Measurements from ENCODE around the gene CELA2B. TPM values are rescaled to one million over a fixed set of nuclear protein-coding genes. Genes with fewer than 3 reads are reported as not detected.

CELA2B gene
- total and polyA plus RNA-seq, 4 donors = 0.45 to 0.77 (median 0.57) TPM; not detected in 1

- no peaks in the 10 kb centered on the region for H3K9me3 ChIP-seq (ENCODE audit: control insufficient read depth, low read length)
- H3K27me3 ChIP-seq (ENCODE audit: control insufficient read depth in 1 of 2, insufficient read depth in 2 of 2, low read length in 1 of 2) = no peaks in the 10 kb centered on the region
- WGBS, 2 donors = 77 to 80% methylated on average over 5 of the region's 5 CpGs
- DNase-seq (no peak), ATAC-seq (ENCODE audit: low FRiP score) (no peak)
- H3K4me3 ChIP-seq (ENCODE audit: low read length in 2 of 2) = no peak overlapping the region
- H3K36me3 ChIP-seq (ENCODE audit: control insufficient read depth in 1 of 2, insufficient read depth in 2 of 2, low read length in 1 of 2) = no peaks in the 10 kb centered on the region
- H3K4me1 ChIP-seq (ENCODE audit: control insufficient read depth in 1 of 2, insufficient read depth in 2 of 2, low read length in 2 of 2) = no peaks in the 10 kb centered on the region
- H3K27ac ChIP-seq (ENCODE audit: low read depth in 1 of 2, low read length in 2 of 2) = no peak overlapping the region
- intact Hi-C loops (cut with DNase I) = no loop called here
Measured at GRCh38 chr1:15442759-15443158, 33.1 kb upstream of the CELA2B start.

DNA sequence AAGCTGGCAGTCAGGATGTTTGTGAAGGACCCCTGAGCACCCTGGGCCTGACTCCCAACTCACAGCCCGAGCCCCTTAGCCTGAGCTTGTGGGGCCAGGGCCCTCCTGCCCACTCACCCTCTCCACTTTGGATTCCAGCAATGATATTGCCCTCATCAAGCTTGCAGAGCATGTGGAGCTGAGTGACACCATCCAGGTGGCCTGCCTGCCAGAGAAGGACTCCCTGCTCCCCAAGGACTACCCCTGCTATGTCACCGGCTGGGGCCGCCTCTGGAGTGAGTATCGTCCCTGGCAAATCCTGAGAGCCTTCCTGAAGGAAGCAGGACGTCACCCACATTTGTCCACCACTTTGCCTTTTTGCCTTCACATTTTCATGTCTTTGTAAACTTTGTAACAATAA, 32.6 kb upstream of the CELA2B start:
- 68 to 77% methylated on average over 5 of the region's 5 CpGs for WGBS, 2 donors
- intact Hi-C loops (cut with DNase I) = no loop called here
- ATAC-seq (ENCODE audit: low FRiP score) = no peak

DNA sequence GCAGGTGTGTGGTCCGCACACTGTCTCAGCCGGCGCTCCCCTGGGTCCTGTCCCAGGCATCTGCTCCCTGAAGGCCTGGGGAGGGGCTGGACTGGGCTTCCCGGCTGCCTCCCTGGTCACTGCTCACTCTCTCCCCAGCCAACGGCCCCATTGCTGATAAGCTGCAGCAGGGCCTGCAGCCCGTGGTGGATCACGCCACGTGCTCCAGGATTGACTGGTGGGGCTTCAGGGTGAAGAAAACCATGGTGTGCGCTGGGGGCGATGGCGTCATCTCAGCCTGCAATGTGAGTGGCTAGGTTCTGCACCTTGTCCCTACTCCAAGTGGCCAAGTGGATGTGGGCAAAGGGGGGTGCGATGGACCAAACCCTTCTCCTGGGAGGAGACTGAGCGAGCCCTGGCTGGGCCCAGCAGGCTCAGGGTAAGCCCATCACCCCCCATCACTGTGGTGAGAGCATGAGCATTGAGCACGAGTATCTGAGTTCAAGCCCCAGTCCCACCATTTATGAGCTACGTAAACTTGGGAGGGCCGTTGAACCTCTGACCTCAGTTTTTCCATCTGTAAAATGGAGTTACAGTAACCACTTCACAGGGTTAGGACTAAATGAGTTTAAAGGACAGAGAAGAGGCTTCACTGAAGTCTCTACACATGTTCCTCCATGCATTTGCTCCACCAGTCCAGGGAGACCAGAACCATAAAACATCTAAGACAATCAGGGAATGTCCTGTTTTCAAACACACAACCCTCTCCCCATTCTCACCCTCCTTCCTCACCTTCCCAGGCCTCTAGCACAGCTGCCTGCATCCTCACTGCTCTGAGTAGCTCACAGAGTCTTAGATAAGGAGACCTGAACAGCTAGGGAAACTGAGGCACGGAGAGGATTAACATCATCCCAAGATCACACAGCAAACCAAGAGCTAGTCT, 31.2 kb upstream of the CELA2B start:
- Histone ChIP-seq H3K27ac (ENCODE audit: low read depth in 1 of 2, low read length in 2 of 2) (no peak overlapping the region), H3K9me3 (ENCODE audit: control insufficient read depth, low read length) (no peaks in the 10 kb centered on the region), H3K4me1 (ENCODE audit: control insufficient read depth in 1 of 2, insufficient read depth in 2 of 2, low read length in 2 of 2) (no peaks in the 10 kb centered on the region), H3K36me3 (ENCODE audit: control insufficient read depth in 1 of 2, insufficient read depth in 2 of 2, low read length in 1 of 2) (no peaks in the 10 kb centered on the region), H3K4me3 (ENCODE audit: low read length in 2 of 2) (no peak overlapping the region), H3K27me3 (ENCODE audit: control insufficient read depth in 1 of 2, insufficient read depth in 2 of 2, low read length in 1 of 2) (no peaks in the 10 kb centered on the region)
- DNase-seq = no peak
- intact Hi-C loops (cut with DNase I) = no loop called here
- WGBS, 2 donors = 79 to 80% methylated on average over 17 of the region's 17 CpGs
- ATAC-seq (ENCODE audit: low FRiP score) = no peak

More for the DNA sequence above, 32.6 kb upstream of the CELA2B start:
- Histone ChIP-seq H3K27me3 (ENCODE audit: control insufficient read depth in 1 of 2, insufficient read depth in 2 of 2, low read length in 1 of 2) (no peaks in the 10 kb centered on the region), H3K36me3 (ENCODE audit: control insufficient read depth in 1 of 2, insufficient read depth in 2 of 2, low read length in 1 of 2) (no peaks in the 10 kb centered on the region), H3K4me3 (ENCODE audit: low read length in 2 of 2) (no peak overlapping the region), H3K9me3 (ENCODE audit: control insufficient read depth, low read length) (no peaks in the 10 kb centered on the region), H3K27ac (ENCODE audit: low read depth in 1 of 2, low read length in 2 of 2) (no peak overlapping the region), H3K4me1 (ENCODE audit: control insufficient read depth in 1 of 2, insufficient read depth in 2 of 2, low read length in 2 of 2) (no peaks in the 10 kb centered on the region)
- DNase-seq = no peak

- Histone ChIP-seq H3K9me3 (ENCODE audit: control insufficient read depth, low read length) (no peaks in the 10 kb centered on the region), H3K27me3 (ENCODE audit: control insufficient read depth in 1 of 2, insufficient read depth in 2 of 2, low read length in 1 of 2) (no peaks in the 10 kb centered on the region), H3K36me3 (ENCODE audit: control insufficient read depth in 1 of 2, insufficient read depth in 2 of 2, low read length in 1 of 2) (no peaks in the 10 kb centered on the region), H3K4me1 (ENCODE audit: control insufficient read depth in 1 of 2, insufficient read depth in 2 of 2, low read length in 2 of 2) (no peaks in the 10 kb centered on the region), H3K27ac (ENCODE audit: low read depth in 1 of 2, low read length in 2 of 2) (no peak overlapping the region), H3K4me3 (ENCODE audit: low read length in 2 of 2) (no peak overlapping the region)
- intact Hi-C loops (cut with DNase I) = no loop called here
- 89 to 90% methylated on average over 14 of the region's 14 CpGs for WGBS, 2 donors
- ATAC-seq (ENCODE audit: low FRiP score) (no peak), DNase-seq (no peak)
Measured at GRCh38 chr1:15445390-15446122, 30.3 kb upstream of the CELA2B start.

DNA sequence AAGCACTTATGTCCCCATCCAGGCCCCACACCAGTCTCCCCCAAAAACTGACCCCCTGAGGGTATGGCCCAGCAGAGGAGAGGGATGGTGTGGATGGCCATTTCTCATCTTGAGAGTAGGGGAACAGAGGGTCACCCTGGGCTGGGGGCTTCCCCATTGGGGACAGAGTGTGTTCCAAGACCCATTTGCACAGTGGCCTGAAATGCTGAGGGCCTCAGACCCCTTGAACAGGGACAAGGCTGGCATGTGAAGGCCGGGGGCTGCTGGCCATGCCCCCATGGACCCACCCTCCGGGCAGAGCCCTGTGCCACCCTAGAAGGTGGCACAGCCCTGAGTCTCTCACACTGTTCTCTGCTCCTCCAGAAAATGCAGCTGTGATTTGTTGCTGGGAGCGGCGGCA, 29.7 kb upstream of the CELA2B start:
- ATAC-seq (ENCODE audit: low FRiP score) (no peak), DNase-seq (no peak)
- Histone ChIP-seq H3K27me3 (ENCODE audit: control insufficient read depth in 1 of 2, insufficient read depth in 2 of 2, low read length in 1 of 2) (no peaks in the 10 kb centered on the region), H3K27ac (ENCODE audit: low read depth in 1 of 2, low read length in 2 of 2) (no peak overlapping the region), H3K4me1 (ENCODE audit: control insufficient read depth in 1 of 2, insufficient read depth in 2 of 2, low read length in 2 of 2) (no peaks in the 10 kb centered on the region), H3K4me3 (ENCODE audit: low read length in 2 of 2) (no peak overlapping the region), H3K36me3 (ENCODE audit: control insufficient read depth in 1 of 2, insufficient read depth in 2 of 2, low read length in 1 of 2) (no peaks in the 10 kb centered on the region), H3K9me3 (ENCODE audit: control insufficient read depth, low read length) (no peaks in the 10 kb centered on the region)
- intact Hi-C loops (cut with DNase I) = no loop called here
- 86% methylated on average over 4 of the region's 4 CpGs for WGBS, 2 donors

DNA sequence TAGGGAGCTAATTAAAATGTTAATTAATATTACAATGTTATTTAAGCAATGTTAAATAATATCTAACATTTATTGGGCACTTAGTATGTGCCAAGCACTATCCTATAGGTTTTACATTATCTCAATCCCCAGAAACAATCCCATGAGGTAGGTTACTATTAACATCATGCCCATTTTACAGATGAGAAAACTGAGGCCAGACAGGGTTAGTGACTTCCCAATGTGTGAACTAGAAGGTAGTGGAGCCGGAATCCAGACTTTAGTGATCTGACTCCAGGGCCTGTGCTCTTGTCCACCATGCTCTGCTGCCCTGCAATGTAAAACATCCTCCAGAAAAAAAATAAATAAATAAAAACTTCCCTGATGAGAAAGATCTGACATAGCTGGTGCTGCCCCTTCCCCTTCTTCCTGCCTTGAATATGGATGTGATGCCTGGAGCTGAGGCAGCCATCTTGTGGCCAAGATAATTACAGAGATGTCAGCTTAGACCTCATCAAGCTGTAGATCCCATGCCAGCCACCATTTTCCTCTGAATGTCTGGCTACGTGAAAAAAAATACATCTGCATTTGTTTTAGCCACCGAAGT, 26.9 kb upstream of the CELA2B start:
- H3K4me1 ChIP-seq (ENCODE audit: control insufficient read depth in 1 of 2, insufficient read depth in 2 of 2, low read length in 2 of 2) = no peaks in the 10 kb centered on the region
- intact Hi-C loops (cut with DNase I) = no loop called here
- no peak for ATAC-seq (ENCODE audit: low FRiP score)

DNA sequence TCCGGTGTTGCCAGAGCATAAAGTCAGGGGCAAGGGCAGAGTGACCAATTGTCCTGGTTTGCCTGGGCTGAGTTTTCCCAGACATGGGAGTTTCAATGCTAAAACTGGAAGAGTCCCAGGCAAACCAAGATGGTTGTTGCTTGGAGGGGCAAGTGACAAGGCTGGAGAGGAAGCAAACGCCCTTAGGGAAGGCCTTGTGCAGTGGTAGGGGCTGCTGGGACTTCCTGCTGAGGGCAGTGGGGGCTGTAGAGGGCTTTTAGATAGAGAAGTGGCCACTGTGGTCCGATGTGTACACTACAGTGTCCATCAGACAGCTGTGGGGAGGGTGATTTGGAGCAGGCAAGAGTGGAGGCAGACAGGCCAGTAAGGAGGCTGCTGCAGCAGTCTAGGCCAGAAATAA, 26.3 kb upstream of the CELA2B start:
- Histone ChIP-seq H3K9me3 (ENCODE audit: control insufficient read depth, low read length) (no peaks in the 10 kb centered on the region), H3K27ac (ENCODE audit: low read depth in 1 of 2, low read length in 2 of 2) (no peak overlapping the region), H3K4me1 (ENCODE audit: control insufficient read depth in 1 of 2, insufficient read depth in 2 of 2, low read length in 2 of 2) (no peaks in the 10 kb centered on the region), H3K36me3 (ENCODE audit: control insufficient read depth in 1 of 2, insufficient read depth in 2 of 2, low read length in 1 of 2) (no peaks in the 10 kb centered on the region), H3K4me3 (ENCODE audit: low read length in 2 of 2) (no peak overlapping the region), H3K27me3 (ENCODE audit: control insufficient read depth in 1 of 2, insufficient read depth in 2 of 2, low read length in 1 of 2) (no peaks in the 10 kb centered on the region)
- ATAC-seq (ENCODE audit: low FRiP score) (no peak), DNase-seq (no peak)
- WGBS, 2 donors = 81 to 82% methylated on average over 3 of the region's 3 CpGs
- intact Hi-C loops (cut with DNase I) = no loop called here

More for the DNA sequence above, 26.9 kb upstream of the CELA2B start:
- 86 to 92% methylated on average over 3 of the region's 3 CpGs for WGBS, 2 donors
- Histone ChIP-seq H3K27ac (ENCODE audit: low read depth in 1 of 2, low read length in 2 of 2) (no peak overlapping the region), H3K27me3 (ENCODE audit: control insufficient read depth in 1 of 2, insufficient read depth in 2 of 2, low read length in 1 of 2) (no peaks in the 10 kb centered on the region), H3K36me3 (ENCODE audit: control insufficient read depth in 1 of 2, insufficient read depth in 2 of 2, low read length in 1 of 2) (no peaks in the 10 kb centered on the region), H3K4me3 (ENCODE audit: low read length in 2 of 2) (no peak overlapping the region), H3K9me3 (ENCODE audit: control insufficient read depth, low read length) (no peaks in the 10 kb centered on the region)
- DNase-seq = no peak

DNA sequence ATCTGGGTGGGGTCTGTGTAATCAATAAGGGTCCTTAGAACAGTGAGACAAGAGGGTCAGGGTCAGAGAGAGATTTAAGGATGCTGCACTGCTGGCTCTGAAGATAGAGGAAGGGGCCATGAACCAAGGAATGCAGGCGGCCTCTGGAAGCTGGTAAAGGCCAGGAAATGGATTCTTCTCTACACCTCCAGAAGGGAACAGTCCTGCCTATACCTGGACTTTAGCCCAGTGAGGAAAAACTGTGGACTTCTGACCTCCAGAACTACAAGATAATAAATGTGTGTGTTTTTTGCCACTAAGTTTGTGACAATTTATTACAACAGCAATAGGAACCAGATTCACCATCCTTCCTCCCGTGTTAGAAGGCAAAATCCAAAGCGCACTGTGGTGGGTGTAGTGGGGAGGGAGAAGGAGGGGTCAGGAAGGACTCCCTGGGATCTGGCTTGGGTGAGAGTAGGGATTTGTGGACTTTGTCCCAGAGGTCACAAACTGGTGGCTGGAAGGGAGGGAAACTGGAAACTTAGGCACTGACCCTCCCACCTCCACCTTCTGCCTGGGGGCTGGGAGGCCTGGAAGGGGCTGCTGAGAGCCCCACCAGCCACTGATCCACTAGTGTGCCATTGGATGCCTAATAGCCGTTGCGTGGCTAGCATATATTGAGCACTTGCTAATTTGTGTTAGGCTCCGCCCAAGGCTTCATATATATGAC, 24.7 kb upstream of the CELA2B start:
- H3K4me1 ChIP-seq (ENCODE audit: control insufficient read depth in 1 of 2, insufficient read depth in 2 of 2, low read length in 2 of 2) = no peaks in the 10 kb centered on the region
- no peak for ATAC-seq (ENCODE audit: low FRiP score)
- H3K9me3 ChIP-seq (ENCODE audit: control insufficient read depth, low read length) = no peaks in the 10 kb centered on the region
- 89 to 95% methylated on average over 6 of the region's 6 CpGs for WGBS, 2 donors
- no peaks in the 10 kb centered on the region for H3K27me3 ChIP-seq (ENCODE audit: control insufficient read depth in 1 of 2, insufficient read depth in 2 of 2, low read length in 1 of 2)
- H3K4me3 ChIP-seq (ENCODE audit: low read length in 2 of 2) = no peak overlapping the region
- no peak overlapping the region for H3K27ac ChIP-seq (ENCODE audit: low read depth in 1 of 2, low read length in 2 of 2)
- no peaks in the 10 kb centered on the region for H3K36me3 ChIP-seq (ENCODE audit: control insufficient read depth in 1 of 2, insufficient read depth in 2 of 2, low read length in 1 of 2)
- DNase-seq = no peak
- intact Hi-C loops (cut with DNase I) = no loop called here

All from aorta (tissue), 5 donors.